Vein endothelial cell (primary cell): ENCODE data around the gene LRP2BP. TPM values are rescaled to one million over a fixed set of nuclear protein-coding genes. Genes with fewer than 3 reads are reported as not detected.

Source experiments
- small RNA-seq: library from RNA; depleted of rRNA; stranded (forward); fragments of <200 nt; gene quantifications from one replicate; pipeline ENCODE3, GENCODE V24; 2012
- total RNA-seq: library from RNA; depleted of rRNA; stranded (reverse); fragments of >200 nt; gene quantifications from 2 replicates; pipeline ENCODE4 v1.2.3, GENCODE V29; 2012

LRP2BP gene
- total RNA-seq = 0.48 and 0.98 TPM in 2 replicates

GRCh38 chr4:185395238-185395955 is at the start of gene LRP2BP:
Gene LRP2BP (minus strand): TSS chr4:185395924. CDS start chr4:185378186, 17,738 bp downstream.

GRCh38 chr4:185425647-185426352 is 30.1 kb upstream of the LRP2BP start, which contains the start of gene UFSP2:
Gene UFSP2 (minus strand): TSS chr4:185425964. CDS start chr4:185425868, 96 bp downstream.

GRCh38 chr4:185396724-185397385 is 1.1 kb upstream of the LRP2BP start, which contains the start of gene ANKRD37:
Gene ANKRD37 (plus strand): TSS chr4:185396841. CDS start chr4:185396924, 83 bp downstream.

Small RNAs within 50 kb of the gene (small RNA-seq; reads per million reads assigned to genes)
- not detected for gene RF00019

Other genes starting within 250 kb of the LRP2BP start
- 22.9 and 35.2 TPM in 2 replicates for gene CFAP97, start 191.9 kb downstream of the LRP2BP start, total RNA-seq
- 24.5 and 25.6 TPM in 2 replicates for gene SNX25, start 186.3 kb downstream of the LRP2BP start, total RNA-seq
- 3.4 and 15.0 TPM in 2 replicates for gene ANKRD37, start 917 bp upstream of the LRP2BP start, total RNA-seq
- gene UFSP2, start 30.0 kb upstream of the LRP2BP start, total RNA-seq = 24.2 and 31.5 TPM in 2 replicates
- gene CCDC110, start 75.8 kb upstream of the LRP2BP start, total RNA-seq = 0.19 and 1.6 TPM in 2 replicates
- gene PDLIM3, start 139.6 kb upstream of the LRP2BP start, total RNA-seq = 18.2 and 42.5 TPM in 2 replicates